Measurements from ENCODE around the gene MRPL1. TPM values are rescaled to one million over a fixed set of nuclear protein-coding genes. Genes with fewer than 3 reads are reported as not detected.
A peak's percentile ranks its signal among the peaks of the same experiment; 100 is the strongest.

The MRPL1 gene
- total RNA-seq = 10 to 100 TPM; 14.4 to 32.8 (median 23.6) TPM
- polyA plus RNA-seq = 10 to 100 TPM; 42.6 to 53.7 (median 44.9) TPM
- long read RNA-seq, donor 1, transcript MRPL1-201 (9 exons, 1,490 nt) = major isoform, 14 of 19 reads
- long read RNA-seq, donor 1, partial matches to known transcripts = 5 of 19 reads
- long read RNA-seq, donor 1, other reads (novel, unspliced or antisense) = 0 of 19 reads
- long read RNA-seq, donor 2, transcript MRPL1-201 (9 exons, 1,490 nt) = major isoform, 7 of 7 reads
- long read RNA-seq, donor 2, partial matches to known transcripts = 0 of 7 reads
- long read RNA-seq, donor 2, other reads (novel, unspliced or antisense) = 0 of 7 reads

DNA sequence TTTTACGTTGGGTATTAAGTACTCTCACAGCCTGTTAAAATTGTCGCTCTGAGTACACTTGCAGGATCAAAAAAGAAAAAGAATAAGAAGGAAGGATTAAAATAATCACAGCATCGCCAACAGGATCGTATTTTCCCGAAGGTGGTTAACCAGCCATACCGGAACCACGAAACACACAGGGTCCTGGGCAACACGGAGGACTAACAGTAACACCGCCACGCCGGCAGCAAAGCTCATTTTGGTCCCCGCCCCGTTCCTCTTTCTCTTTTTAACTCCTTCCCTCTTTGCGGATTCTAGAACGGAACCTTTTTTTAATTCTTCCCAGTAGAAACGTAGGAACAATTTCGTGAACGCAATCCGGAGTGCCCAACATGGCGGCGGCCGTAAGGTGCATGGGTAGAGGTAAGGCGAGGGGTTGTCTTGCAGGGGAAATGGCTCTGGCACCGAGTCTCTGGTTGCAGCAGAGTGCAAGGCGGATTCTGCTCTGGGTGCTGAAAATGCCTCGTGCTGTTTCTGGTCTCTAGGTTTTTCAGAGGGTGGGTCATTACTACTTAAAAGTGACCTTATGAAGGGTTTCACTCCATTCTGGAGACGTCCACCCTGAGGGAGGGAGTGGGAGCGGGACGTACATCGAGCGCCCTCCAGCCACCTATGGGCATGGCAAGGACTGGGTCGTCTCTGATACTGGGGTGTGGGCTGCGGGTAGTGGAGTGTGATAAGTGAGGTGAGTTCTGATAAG is at the start of gene MRPL1:
TSS of gene MRPL1 (plus strand) at position 353 of the 739 bp plus-strand sequence. CDS start at position 372, 19 bp downstream.
- Histone ChIP-seq H3K9me3 (no peaks in the 10 kb centered on the region), H3K27ac (peak within 1 kb of the TSS; percentile 92 to 99 (median 96)), H3K36me3 (peaks cover 0 to 25% (median 5%) of the 10 kb centered on the region in 6 donors), H3K27me3 (replicated peaks in 1 of 7) (no peaks in the 10 kb centered on the region), H3K4me3 (peak within 1 kb of the TSS; percentile 56 to 78 (median 75)), H3K4me1 (peaks cover 9 to 67% (median 36%) of the 10 kb centered on the region in 6 donors)
- intact Hi-C loops (cut with DNase I; ENCODE audit: low total_unique reads) = loop anchor here (5.0 kb wide), 1 partner anchor 45 kb away; the partner anchor contains the start of gene CNOT6L
- TF ChIP-seq POLR2A (IDR thresholded peaks at IDR 0.05) (peak in 2 of 3 donors; percentile 46 to 69), POLR2AphosphoS5 (IDR thresholded peaks at IDR 0.05) (peak; percentile 55 to 97 (median 83))
- TF ChIP-seq, protein P1, sequence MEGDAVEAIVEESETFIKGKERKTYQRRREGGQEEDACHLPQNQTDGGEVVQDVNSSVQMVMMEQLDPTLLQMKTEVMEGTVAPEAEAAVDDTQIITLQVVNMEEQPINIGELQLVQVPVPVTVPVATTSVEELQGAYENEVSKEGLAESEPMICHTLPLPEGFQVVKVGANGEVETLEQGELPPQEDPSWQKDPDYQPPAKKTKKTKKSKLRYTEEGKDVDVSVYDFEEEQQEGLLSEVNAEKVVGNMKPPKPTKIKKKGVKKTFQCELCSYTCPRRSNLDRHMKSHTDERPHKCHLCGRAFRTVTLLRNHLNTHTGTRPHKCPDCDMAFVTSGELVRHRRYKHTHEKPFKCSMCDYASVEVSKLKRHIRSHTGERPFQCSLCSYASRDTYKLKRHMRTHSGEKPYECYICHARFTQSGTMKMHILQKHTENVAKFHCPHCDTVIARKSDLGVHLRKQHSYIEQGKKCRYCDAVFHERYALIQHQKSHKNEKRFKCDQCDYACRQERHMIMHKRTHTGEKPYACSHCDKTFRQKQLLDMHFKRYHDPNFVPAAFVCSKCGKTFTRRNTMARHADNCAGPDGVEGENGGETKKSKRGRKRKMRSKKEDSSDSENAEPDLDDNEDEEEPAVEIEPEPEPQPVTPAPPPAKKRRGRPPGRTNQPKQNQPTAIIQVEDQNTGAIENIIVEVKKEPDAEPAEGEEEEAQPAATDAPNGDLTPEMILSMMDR (IDR thresholded peaks at IDR 0.05 in 8 of 11, conservative IDR thresholded peaks at IDR 0.05 in 3 of 11) = peak in 2 of 11 experiments; percentile 1 to 19
- DNase-seq = peak; percentile 94
- 0 to 1% (median 0%) methylated on average over 33 of the region's 33 CpGs for WGBS, 5 donors

DNA sequence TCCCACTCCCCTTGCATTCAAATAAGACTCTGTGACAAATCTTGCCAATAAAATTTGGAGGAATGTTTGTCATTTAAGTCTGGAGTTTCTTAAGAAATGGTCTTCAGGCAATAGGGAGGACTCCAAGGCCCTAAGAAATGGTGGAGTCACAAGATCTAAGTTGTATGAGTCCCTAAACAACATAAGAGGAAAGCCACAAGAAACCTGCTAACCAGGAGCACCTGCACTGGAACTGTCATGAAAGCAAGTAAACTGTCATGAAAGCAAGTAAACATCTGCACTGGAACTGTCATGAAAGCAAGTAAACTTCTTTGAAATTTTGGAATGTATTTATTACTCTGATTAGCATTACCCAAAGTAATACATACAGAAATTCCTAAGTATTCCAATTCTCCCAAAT is 47.0 kb upstream of the MRPL1 start:
- H3K36me3 ChIP-seq = peaks cover 0 to 15% (median 0%) of the 10 kb centered on the region in 6 donors
- peak overlapping the region in 1 of 8 donors; percentile 86 for H3K4me3 ChIP-seq
- TF ChIP-seq, protein P1 (IDR thresholded peaks at IDR 0.05 in 8 of 11, conservative IDR thresholded peaks at IDR 0.05 in 3 of 11) = no peak
- TF ChIP-seq POLR2AphosphoS5 (IDR thresholded peaks at IDR 0.05) (no peak), POLR2A (IDR thresholded peaks at IDR 0.05) (no peak)
- intact Hi-C loops (cut with DNase I; ENCODE audit: low total_unique reads) = loop anchor here (5.0 kb wide), 1 partner anchor 47 kb away; the partner anchor contains the start of gene MRPL1
- no peaks in the 10 kb centered on the region for H3K27me3 ChIP-seq (replicated peaks in 1 of 7)
- peaks cover 28 to 80% (median 73%) of the 10 kb centered on the region in 6 donors for H3K4me1 ChIP-seq
- peak overlapping the region in 4 of 8 donors; percentile 1 to 27 (median 25) for H3K27ac ChIP-seq
- no peak for DNase-seq
- H3K9me3 ChIP-seq = peaks cover 0 to 5% (median 0%) of the 10 kb centered on the region in 8 donors

DNA sequence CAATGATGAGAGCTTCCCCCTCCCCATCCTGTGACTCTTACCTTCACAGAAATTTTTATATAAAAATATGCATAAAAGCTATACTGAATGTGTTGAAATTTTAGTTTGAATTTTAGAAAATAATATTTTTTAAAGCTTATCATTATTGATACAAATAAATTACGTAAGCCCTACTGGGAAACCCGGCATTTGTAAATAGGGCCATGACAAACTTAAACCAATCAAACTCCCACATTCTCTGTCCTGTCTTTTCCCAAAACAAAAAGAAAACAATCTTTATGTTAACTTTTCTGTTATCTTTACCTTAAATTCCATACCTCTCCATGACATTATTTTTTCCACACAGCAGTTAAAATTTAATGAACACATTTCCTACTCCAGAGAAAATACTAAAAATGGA is 46.1 kb upstream of the MRPL1 start:
- Histone ChIP-seq H3K4me1 (peaks cover 18 to 80% (median 73%) of the 10 kb centered on the region in 6 donors), H3K36me3 (peaks cover 0 to 5% (median 0%) of the 10 kb centered on the region in 6 donors), H3K27me3 (replicated peaks in 1 of 7) (no peaks in the 10 kb centered on the region), H3K4me3 (peak overlapping the region in 1 of 8 donors; percentile 86), H3K9me3 (peaks cover 0 to 5% (median 0%) of the 10 kb centered on the region in 8 donors), H3K27ac (peak overlapping the region in 4 of 8 donors; percentile 5 to 100 (median 30))
- DNase-seq = no peak
- WGBS, 5 donors = 83 to 89% (median 86%) methylated on average over 2 of the region's 2 CpGs
- TF ChIP-seq POLR2AphosphoS5 (IDR thresholded peaks at IDR 0.05) (no peak), POLR2A (IDR thresholded peaks at IDR 0.05) (no peak)
- TF ChIP-seq, protein P1 (IDR thresholded peaks at IDR 0.05 in 8 of 11, conservative IDR thresholded peaks at IDR 0.05 in 3 of 11) = no peak
- intact Hi-C loops (cut with DNase I; ENCODE audit: low total_unique reads) = loop anchor here (5.0 kb wide), 1 partner anchor 46 kb away; the partner anchor contains the start of gene MRPL1
